ENCODE results near the gene WWC2.
A peak's percentile ranks its signal among the peaks of the same experiment; 100 is the strongest.

GRCh38 chr4:183097231-183098018, 1.6 kb upstream of the WWC2 start:
- TF ChIP-seq, protein P1, sequence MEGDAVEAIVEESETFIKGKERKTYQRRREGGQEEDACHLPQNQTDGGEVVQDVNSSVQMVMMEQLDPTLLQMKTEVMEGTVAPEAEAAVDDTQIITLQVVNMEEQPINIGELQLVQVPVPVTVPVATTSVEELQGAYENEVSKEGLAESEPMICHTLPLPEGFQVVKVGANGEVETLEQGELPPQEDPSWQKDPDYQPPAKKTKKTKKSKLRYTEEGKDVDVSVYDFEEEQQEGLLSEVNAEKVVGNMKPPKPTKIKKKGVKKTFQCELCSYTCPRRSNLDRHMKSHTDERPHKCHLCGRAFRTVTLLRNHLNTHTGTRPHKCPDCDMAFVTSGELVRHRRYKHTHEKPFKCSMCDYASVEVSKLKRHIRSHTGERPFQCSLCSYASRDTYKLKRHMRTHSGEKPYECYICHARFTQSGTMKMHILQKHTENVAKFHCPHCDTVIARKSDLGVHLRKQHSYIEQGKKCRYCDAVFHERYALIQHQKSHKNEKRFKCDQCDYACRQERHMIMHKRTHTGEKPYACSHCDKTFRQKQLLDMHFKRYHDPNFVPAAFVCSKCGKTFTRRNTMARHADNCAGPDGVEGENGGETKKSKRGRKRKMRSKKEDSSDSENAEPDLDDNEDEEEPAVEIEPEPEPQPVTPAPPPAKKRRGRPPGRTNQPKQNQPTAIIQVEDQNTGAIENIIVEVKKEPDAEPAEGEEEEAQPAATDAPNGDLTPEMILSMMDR (IDR thresholded peaks at IDR 0.05): no peak
- TF ChIP-seq EZH2 (IDR thresholded peaks at IDR 0.05) (peak; percentile 10), EZH2phosphoT487 (IDR thresholded peaks at IDR 0.05) (no peak)
